ENCODE results near the gene TAMALIN.

TAMALIN gene

DNA sequence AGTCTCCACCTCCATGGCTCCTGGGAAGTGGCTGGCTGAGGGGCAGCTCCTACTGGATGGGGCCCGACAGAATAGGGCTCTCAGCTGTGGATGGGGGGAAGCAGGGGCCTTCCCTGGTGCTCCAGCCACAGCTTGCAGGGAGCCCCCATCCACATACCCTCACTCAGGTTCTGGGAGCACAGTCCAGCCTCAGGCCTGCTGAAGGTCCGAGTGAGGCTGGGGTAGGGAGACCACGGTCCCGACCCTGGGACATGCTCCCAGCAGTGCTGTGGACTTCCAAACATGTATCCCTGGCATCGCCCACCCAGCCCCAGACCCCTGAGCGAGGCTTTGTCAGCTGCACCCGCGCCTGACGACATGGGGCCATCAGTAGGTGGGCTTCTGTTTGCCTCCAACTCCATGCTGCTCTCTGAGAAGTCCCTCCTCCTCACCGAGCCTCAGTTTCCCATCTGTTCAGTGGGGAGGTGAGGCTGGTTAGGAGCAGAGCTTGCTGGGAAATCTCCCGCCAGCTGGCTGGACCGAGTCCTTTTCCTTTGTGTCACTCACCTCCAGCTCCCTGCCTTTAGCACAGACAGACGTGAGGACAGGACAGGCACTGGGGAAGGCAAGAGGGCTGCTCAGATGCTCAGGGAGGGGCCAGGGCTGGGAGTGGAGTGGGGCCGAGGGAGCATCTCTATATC lies 53.9 kb downstream of the TAMALIN start:
- H3K4me3 ChIP-seq (ENCODE audit: low read depth, low read length), result no peak overlapping the region
- TF ChIP-seq, protein P1, sequence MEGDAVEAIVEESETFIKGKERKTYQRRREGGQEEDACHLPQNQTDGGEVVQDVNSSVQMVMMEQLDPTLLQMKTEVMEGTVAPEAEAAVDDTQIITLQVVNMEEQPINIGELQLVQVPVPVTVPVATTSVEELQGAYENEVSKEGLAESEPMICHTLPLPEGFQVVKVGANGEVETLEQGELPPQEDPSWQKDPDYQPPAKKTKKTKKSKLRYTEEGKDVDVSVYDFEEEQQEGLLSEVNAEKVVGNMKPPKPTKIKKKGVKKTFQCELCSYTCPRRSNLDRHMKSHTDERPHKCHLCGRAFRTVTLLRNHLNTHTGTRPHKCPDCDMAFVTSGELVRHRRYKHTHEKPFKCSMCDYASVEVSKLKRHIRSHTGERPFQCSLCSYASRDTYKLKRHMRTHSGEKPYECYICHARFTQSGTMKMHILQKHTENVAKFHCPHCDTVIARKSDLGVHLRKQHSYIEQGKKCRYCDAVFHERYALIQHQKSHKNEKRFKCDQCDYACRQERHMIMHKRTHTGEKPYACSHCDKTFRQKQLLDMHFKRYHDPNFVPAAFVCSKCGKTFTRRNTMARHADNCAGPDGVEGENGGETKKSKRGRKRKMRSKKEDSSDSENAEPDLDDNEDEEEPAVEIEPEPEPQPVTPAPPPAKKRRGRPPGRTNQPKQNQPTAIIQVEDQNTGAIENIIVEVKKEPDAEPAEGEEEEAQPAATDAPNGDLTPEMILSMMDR (IDR thresholded peaks at IDR 0.05; ENCODE audit: borderline replicate concordance, insufficient read depth, low read depth, low read length), result no peak

DNA sequence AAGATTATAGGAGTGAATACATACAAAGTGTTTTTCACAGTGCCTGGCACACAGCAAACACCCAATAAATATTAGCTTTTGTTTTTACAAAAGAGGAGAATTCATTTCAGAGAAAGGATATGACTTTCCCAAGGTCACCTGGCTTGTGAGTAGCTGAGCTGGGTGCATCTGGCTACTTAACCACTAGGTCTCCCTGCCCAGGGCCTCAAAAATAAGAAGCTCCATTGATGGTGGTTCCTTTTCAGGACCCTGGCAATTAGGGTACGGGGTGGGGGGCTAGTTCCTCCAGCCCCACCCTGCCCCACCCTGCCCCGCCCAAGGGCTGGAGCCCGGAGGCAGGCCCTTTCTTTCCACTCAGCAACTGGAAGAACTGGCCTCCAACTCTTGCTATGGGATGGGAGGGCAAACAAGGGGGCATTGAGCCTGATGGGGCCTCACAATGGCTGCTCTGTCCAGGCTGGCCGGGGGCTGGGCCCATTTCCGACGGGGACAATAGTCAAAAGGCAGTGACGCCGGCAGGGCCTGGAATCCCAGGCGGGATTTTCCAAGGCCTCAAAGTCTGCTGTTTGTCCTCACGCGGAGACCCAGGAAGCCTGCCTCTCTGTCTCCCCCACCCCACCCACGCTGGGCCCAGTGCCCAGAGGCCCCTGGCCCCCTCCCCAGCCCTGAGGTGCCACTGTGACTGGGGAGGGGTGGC lies 54.9 kb downstream of the TAMALIN start:
- TF ChIP-seq, protein P1 (IDR thresholded peaks at IDR 0.05; ENCODE audit: borderline replicate concordance, insufficient read depth, low read depth, low read length), result no peak
- H3K4me3 ChIP-seq (ENCODE audit: low read depth, low read length), result no peak overlapping the region

DNA sequence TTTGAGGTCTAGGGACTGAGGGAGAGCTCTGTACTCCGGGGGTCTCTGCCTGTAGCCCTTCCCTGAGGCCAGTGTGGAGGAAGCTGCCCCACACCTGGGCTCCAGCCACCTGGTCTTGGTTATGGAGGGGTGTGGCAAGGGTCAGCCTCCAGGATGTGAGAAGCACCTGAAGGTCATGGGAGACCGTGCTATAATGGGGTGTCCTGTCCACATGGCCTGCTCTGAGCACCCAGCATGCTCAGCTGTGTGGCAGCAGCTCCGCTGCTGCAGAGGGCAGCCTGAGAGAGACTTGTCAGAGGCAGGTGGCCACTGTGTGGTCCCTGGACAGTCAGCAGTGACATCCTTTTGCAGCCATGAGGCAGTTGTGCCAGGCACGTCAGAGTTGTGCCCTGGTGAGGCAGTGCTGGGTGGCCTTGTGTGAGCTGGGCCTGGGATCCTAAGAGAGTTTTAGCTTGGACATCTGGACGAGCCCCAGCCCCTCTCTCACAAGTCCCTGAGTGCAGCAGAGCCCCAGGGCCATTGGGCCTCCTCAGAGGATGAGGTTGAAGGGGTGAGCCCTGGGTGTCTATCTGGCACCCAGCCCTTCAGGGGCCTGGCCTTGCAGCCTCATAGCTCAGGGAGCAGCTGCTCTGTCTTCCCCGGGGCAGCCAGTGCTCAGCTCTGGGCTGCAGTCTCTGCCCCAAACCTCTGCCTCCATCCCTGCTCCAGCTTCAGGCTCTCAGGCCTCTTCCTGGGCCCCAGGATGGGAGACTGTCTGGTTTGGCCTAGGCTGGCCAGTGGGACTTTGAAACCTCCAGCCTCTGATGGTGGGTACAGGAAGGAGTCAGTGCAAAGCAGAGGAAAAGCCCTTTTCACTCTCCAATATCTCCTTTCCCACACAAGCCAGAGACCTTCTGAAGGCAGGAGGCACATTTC lies 55.7 kb downstream of the TAMALIN start:
- H3K4me3 ChIP-seq (ENCODE audit: low read depth, low read length), result no peak overlapping the region
- TF ChIP-seq, protein P1 (IDR thresholded peaks at IDR 0.05; ENCODE audit: borderline replicate concordance, insufficient read depth, low read depth, low read length), result no peak

DNA sequence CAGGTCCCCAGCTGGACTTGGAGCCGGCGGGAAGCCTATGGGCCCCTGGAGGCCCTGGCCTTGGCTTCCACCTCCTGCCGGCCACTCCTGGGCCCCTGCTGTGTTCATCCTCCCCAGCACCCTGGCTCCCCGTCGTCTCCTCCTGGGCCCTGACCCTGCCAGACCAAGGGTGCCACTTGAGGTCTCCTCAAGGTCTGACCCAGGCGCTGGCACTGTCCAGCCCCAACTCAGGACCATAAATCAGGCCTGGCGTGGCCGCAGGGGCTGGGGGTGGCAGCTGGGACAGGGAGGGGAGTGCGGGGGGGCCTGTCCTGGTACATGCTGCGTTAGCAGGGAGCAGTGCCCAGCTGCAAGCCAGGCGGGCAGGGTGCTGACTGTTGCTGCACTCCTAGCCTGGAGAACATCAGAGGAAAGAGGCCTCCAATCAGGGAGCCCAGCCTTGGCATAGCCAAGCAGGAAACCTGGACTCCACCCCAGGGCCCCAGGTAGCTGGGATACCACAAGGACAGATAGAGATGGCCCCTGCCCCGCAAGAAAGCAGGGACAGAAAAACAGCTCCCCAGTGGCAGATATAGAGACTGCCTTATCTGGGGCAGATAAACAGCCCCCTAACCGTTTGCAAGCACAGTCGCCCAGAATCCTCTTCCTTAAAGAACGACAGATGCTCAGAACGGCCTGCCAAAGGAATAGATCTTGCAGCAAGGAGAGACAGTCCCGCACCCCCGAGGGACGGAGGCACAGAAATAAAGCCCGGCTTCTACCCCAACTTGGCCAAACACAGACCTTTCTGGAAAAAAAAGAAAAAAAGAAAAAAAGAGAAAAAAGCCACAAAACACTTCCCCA lies 56.6 kb downstream of the TAMALIN start:
- TF ChIP-seq, protein P1 (IDR thresholded peaks at IDR 0.05; ENCODE audit: borderline replicate concordance, insufficient read depth, low read depth, low read length), result no peak
- H3K4me3 ChIP-seq (ENCODE audit: low read depth, low read length), result no peak overlapping the region

DNA sequence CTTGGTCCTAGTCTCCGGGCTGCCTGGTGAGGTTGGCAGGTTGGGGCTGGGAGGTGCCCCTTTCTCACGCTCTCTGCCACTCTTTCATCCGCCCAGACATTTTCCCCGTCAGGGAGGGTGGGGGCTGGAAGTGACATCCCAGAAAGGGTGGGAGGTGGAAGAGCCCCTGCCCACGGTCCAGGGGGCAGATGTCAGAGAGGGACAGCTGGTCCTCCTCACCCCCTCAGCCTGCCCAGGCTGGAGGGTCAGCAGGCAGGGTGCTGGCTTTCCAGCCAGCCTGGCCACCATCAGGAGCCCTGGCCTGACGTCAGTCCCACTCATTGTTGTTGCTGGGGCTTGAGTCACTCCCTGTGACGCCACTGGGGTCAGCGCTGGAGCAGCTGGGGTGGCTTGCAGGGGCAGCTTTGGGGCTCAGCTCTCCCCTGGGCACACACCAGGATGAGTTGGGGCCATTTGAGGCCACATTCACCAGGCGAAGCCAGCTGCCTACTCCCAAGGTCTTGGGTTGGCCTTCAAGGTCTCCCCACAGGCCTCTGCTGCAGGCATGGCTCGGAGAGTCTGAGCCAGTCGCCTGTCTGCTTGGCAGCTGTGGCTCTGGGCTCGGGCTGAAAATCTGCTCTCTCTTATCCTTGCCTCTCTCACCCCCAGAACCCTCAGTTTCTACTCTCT lies 57.4 kb downstream of the TAMALIN start:
- H3K4me3 ChIP-seq (ENCODE audit: low read depth, low read length), result no peak overlapping the region
- TF ChIP-seq, protein P1 (IDR thresholded peaks at IDR 0.05; ENCODE audit: borderline replicate concordance, insufficient read depth, low read depth, low read length), result no peak
